Endothelial cell of umbilical vein (primary cell): ENCODE measurements around the gene EHMT1. TPM values are rescaled to one million over a fixed set of nuclear protein-coding genes. Genes with fewer than 3 reads are reported as not detected.

Experiments
- BruUV-seq: library from RNA; stranded (reverse); fragments of 400-500 nt; replicated peaks from 2 replicates; lab custom pipeline; 2021; lab: Mats Ljungman, UMichigan
- CTCF ChIA-PET: fragments of 300-600, 350-600 bp; sonication (Branson Sonifier 250); formaldehyde crosslinking; loops from one replicate; lab custom pipeline; 2021; ENCODE audit warnings: antibody characterized with exemption, inconsistent platforms; lab: Charles Lee
- POLR2A ChIA-PET: fragments of 300-600, 350-600 bp; sonication (Branson Sonifier 250); formaldehyde crosslinking; loops from one replicate; lab custom pipeline; 2021; ENCODE audit warnings: antibody characterized with exemption, inconsistent platforms; lab: Charles Lee
- DNase-seq: peaks from one replicate; pipeline ENCODE4 v3.0.0-alpha.2; 2011; ENCODE audit warnings: low read depth, low spot score
- FAIRE-seq: peaks from 2 replicates; lab custom pipeline; 2011; peaks lifted over from hg19 to GRCh38; lab: Jason Lieb, UNC
- H2AFZ ChIP-seq: 2 replicates; pipeline ENCODE4 v1.6.0; 2012; ENCODE audit warnings: low read depth, low read length, control low read depth, inconsistent platforms
- H3K27ac ChIP-seq: 2 replicates; pipeline ENCODE4 v1.5.1; 2011; ENCODE audit warnings: low read depth, mild to moderate bottlenecking, control low read depth, low read length, moderate library complexity; ENCODE audit not compliant: insufficient read depth
- H3K27me3 ChIP-seq, 2 experiments: 2 replicates each; pipeline versions ENCODE4 v1.6.0 to v1.6.1; 2011; ENCODE audit warnings: low read length in 2 of 2, mixed read lengths in 1 of 2; ENCODE audit not compliant: control insufficient read depth in 2 of 2, insufficient read depth in 2 of 2
- H3K36me3 ChIP-seq, 2 experiments: 2 replicates in 1 of 2; 3 replicates in 1 of 2; pipeline ENCODE4 v1.5.1; 2011; ENCODE audit warnings: low read length in 2 of 2, mild to moderate bottlenecking in 1 of 2, moderate library complexity in 1 of 2; ENCODE audit not compliant: control insufficient read depth in 2 of 2, insufficient read depth in 2 of 2; ENCODE audit errors: extremely low read depth in 1 of 2
- H3K4me1 ChIP-seq: 3 replicates; pipeline ENCODE4 v1.5.1; 2011; ENCODE audit warnings: mild to moderate bottlenecking, low read length; ENCODE audit not compliant: control insufficient read depth, insufficient read depth; ENCODE audit errors: extremely low read depth
- H3K4me2 ChIP-seq: 2 replicates; pipeline ENCODE4 v1.6.1; 2011; ENCODE audit warnings: low read length, control low read depth, mixed read lengths; ENCODE audit not compliant: insufficient read depth
- H3K4me3 ChIP-seq, 3 experiments: fragments of 200-600 bp in 1 of 3; sonication (generic), shearing (Covaris generic) in 1 of 3; replicated peaks in 1 of 3; 2 replicates each; pipeline ENCODE4 v1.5.1; 2011 to 2016; ENCODE audit warnings: control low read depth in 3 of 3, low read length in 3 of 3, mild to moderate bottlenecking in 2 of 3, inconsistent platforms in 1 of 3, low read depth in 1 of 3, moderate library complexity in 1 of 3; ENCODE audit not compliant: insufficient read depth in 1 of 3
- H3K79me2 ChIP-seq: 2 replicates; pipeline ENCODE4 v1.6.0; 2012; ENCODE audit warnings: low read length, inconsistent platforms; ENCODE audit not compliant: control insufficient read depth, insufficient read depth
- H3K9ac ChIP-seq: replicated peaks from 2 replicates; pipeline ENCODE3; 2011; ENCODE audit warnings: low read length, control low read depth; ENCODE audit not compliant: insufficient read depth; ENCODE audit errors: extremely low read depth
- H3K9me1 ChIP-seq: replicated peaks from 3 replicates; pipeline ENCODE4 v1.6.0; 2011; ENCODE audit warnings: mild to moderate bottlenecking, low read length; ENCODE audit not compliant: control insufficient read depth, insufficient read depth; ENCODE audit errors: extremely low read depth
- H3K9me3 ChIP-seq: replicated peaks from 2 replicates; pipeline ENCODE4 v1.5.1; 2012; ENCODE audit warnings: low read length, inconsistent platforms; ENCODE audit not compliant: control insufficient read depth, insufficient read depth
- H4K20me1 ChIP-seq: replicated peaks from 2 replicates; pipeline ENCODE3; 2011; ENCODE audit warnings: mild to moderate bottlenecking, low read length; ENCODE audit not compliant: control insufficient read depth, insufficient read depth; ENCODE audit errors: extremely low read depth
- CTCF ChIP-seq, 2 donors: IDR thresholded peaks; 1 replicate in 1 of 2; 2 replicates in 1 of 2; pipeline ENCODE4 v1.5.1; 2011; ENCODE audit warnings: low read length in 2 of 2, mild to moderate bottlenecking in 2 of 2, moderate library complexity in 2 of 2, control low read depth in 1 of 2, inconsistent platforms in 1 of 2, low read depth in 1 of 2; ENCODE audit not compliant: insufficient read depth in 1 of 2; ENCODE audit errors: extremely low read depth in 1 of 2
- EZH2 ChIP-seq: IDR thresholded peaks from 2 replicates; pipeline ENCODE4 v1.6.1; 2012; ENCODE audit warnings: borderline replicate concordance, low read depth, mild to moderate bottlenecking, moderate library complexity, low read length, inconsistent platforms; ENCODE audit not compliant: severe bottlenecking
- FOS ChIP-seq: IDR thresholded peaks from 2 replicates; pipeline ENCODE4 v1.6.1; 2011; ENCODE audit warnings: mild to moderate bottlenecking, low read length, moderate library complexity, borderline replicate concordance; ENCODE audit not compliant: insufficient read depth
- GATA2 ChIP-seq: IDR thresholded peaks from 2 replicates; pipeline ENCODE4 v1.7.0; 2011; ENCODE audit warnings: low read depth, mild to moderate bottlenecking, moderate library complexity, mixed read lengths, low read length; ENCODE audit not compliant: insufficient read length, insufficient read depth
- JUN ChIP-seq: IDR thresholded peaks from 2 replicates; pipeline ENCODE4 v1.6.1; 2011; ENCODE audit warnings: borderline replicate concordance, low read depth; ENCODE audit not compliant: insufficient read length, insufficient read depth
- MAX ChIP-seq: IDR thresholded peaks from 2 replicates; pipeline ENCODE4 v1.6.1; 2011; ENCODE audit not compliant: insufficient read depth, insufficient read length
- MYC ChIP-seq: IDR thresholded peaks from one replicate; pipeline ENCODE4 v1.6.1; 2011; ENCODE audit warnings: mild to moderate bottlenecking, low read depth, low read length
- POLR2A ChIP-seq: IDR thresholded peaks from 2 replicates; pipeline ENCODE4 v1.6.1; 2012; ENCODE audit warnings: low read depth, mild to moderate bottlenecking, control low read depth, low read length
- POLR2AphosphoS5 ChIP-seq: IDR thresholded peaks from 2 replicates; pipeline ENCODE4 v1.6.1; 2012; ENCODE audit warnings: low read depth, mild to moderate bottlenecking, control low read depth, low read length, moderate library complexity; ENCODE audit not compliant: insufficient read depth
- dilution Hi-C: fragments of 300-500 bp; cut with MboI; formaldehyde crosslinking; loops from one replicate; pipeline ENCODE4 v1.15.0; 2019; ENCODE audit warnings: low sequenced_read_pairs; ENCODE audit not compliant: extremely low pct_ligation_motif_present
- intact Hi-C: fragments of 100-400 bp; cut with micrococcal nuclease; formaldehyde crosslinking; loops from one replicate; pipeline ENCODE4 v1.10.0; 2022
- polyA plus RNA-seq, 4 experiments: library from polyadenylated mRNA; depleted of rRNA in 3 of 4; stranded (reverse) in 3 of 4; unstranded in 1 of 4; fragments of >200 nt; gene quantifications; 2 replicates each; pipeline versions ENCODE4 v1.2.1 to v1.2.3, GENCODE V29; 2011 to 2012; ENCODE audit warnings: missing spikeins in 1 of 4
- total RNA-seq: library from RNA; stranded (reverse); gene quantifications from 2 replicates; pipeline ENCODE4 v1.2.3, GENCODE V29; 2021

Gene EHMT1
- total and polyA plus RNA-seq, 2 donors (not counting 3 experiments of a cell fraction or from before 2014, with no cell fraction given), result 48.2 to 104 TPM

GRCh38 chr9:137613259-137613658, 5.5 kb upstream of the EHMT1 start:
- no peak for DNase-seq
- BruUV-seq, result no TSS peak
- Histone ChIP-seq H3K9ac (no peak overlapping the region), H3K27ac (no peak overlapping the region), H4K20me1 (no peaks in the 10 kb centered on the region), H3K4me1 (peaks cover 15% of the 10 kb centered on the region), H3K9me3 (no peaks in the 10 kb centered on the region), H2AFZ (no peak overlapping the region), H3K79me2 (peaks cover 13% of the 10 kb centered on the region), H3K4me2 (no peak overlapping the region), H3K36me3 (peaks cover 0 to 13% of the 10 kb centered on the region in 2 experiments), H3K4me3 (no peak overlapping the region), H3K27me3 (no peaks in the 10 kb centered on the region), H3K9me1 (no peaks in the 10 kb centered on the region)
- intact Hi-C loops (no loop called here), dilution Hi-C loops (no loop called here)
- CTCF ChIA-PET, result no interaction called here
- no peak for FAIRE-seq
- TF ChIP-seq MAX (no peak), JUN (no peak), GATA2 (no peak), POLR2AphosphoS5 (no peak), POLR2A (no peak), MYC (no peak), FOS (no peak), CTCF (IDR thresholded peaks at IDR 0.05; ENCODE audit: extremely low read depth in 1 of 2, insufficient read depth in 1 of 2, low read depth in 1 of 2, low read length in 2 of 2) (no peak), EZH2 (no peak)
- POLR2A ChIA-PET, result no interaction called here
